GM18507 (cell line): ENCODE measurements around the gene TBC1D4.

ENCODE experiments used
- DNase-seq: peaks from one replicate; pipeline ENCODE4 v3.0.0; 2011; ENCODE audit warnings: low read depth; ENCODE audit not compliant: insufficient read length; ENCODE audit errors: extremely low spot score
- FAIRE-seq: peaks from 2 replicates; lab custom pipeline; 2011; peaks lifted over from hg19 to GRCh38; lab: Jason Lieb, UNC

TBC1D4 gene

DNA sequence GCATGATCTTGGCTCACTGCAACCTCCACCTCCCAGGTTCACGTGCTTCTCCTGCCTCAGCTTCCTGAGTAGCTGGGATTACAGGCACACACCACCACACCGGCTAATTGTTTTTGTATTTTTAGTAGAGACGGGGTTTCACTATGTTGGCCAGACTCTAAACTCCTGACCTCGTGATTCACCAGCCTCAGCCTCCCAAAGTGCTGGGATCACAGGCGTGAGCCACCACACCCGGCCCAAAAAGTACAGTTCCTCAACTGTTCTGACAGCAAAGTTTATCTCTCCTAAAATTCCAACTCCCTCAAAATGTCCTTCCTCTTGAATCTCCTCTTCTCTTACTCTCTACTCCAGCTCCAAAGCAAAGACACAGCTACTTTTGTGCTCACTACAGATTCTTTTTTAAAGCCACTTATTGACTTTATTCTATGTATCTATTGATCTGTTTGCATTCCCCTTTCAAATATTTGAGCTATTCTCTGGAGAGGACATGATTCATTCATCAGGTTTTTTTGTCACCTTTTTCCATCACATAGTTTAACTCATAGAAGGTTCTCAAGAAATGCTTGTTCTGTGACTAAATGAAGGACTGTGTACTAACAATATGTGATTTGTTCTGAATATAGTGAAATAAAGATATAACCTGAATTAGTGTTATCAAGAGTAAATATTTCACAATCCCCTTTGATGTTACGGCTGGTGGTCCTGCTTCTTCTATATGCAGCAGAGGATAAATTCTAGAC, 142.2 kb downstream of the TBC1D4 start:
- FAIRE-seq: no peak
- no peak for DNase-seq

DNA sequence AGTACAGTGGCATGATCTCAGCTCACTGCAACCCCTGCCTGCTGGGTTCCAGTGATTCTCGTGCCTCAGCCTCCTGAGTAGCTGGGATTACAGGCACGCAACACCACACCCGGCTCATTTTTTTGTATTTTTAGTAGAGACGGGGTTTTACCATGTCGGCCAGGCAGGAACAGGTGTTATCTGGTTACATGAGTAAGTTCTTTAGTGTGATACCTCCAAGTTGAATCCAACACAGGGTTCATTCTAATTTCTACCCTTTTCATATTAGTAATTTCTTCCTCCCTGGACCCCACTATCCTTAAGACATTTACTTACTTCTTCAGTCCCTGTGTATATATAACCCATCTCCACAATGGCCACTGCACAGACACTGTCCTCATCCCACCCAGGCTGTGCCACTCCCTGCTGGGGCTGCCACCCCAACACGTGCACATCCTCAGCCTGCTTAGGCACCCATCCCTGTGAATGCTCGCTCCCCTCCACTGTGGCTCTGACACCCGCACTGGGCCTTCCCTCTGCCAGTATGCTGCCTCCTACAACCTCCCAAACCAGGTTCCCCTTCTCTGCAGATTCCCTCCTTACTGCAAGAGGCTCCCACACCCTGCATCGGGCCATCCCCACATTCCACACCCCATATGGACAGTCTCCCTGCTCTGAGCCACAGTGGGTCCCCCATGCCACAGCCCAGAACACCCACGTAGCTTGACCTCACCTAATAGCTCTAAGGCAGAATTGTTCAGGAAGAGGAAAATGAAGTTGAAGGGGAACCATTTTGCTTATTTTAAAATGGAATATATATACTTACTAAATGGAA, 147.1 kb downstream of the TBC1D4 start:
- FAIRE-seq: no peak

DNA sequence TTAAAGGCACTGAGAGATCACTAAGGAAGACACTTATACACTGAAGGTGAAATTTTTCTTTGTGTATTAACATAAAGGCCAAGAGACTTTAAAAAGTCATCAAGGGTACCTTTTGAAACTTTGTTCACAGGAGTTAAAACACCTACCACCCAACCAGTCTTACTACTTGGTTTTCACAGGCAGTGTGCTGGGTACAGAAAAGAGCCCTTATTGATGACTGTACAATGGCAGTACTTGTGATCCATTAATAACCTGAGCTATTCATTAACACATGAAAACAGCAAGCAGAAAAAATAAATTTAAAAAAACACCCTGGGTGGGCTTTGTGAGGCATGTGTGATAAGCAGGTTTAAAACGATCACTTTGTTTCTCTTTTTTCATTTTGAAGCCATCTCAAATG, 148.9 kb downstream of the TBC1D4 start:
- FAIRE-seq (no peak), DNase-seq (no peak)

More for the DNA sequence above, 147.1 kb downstream of the TBC1D4 start:
- no peak for DNase-seq

DNA sequence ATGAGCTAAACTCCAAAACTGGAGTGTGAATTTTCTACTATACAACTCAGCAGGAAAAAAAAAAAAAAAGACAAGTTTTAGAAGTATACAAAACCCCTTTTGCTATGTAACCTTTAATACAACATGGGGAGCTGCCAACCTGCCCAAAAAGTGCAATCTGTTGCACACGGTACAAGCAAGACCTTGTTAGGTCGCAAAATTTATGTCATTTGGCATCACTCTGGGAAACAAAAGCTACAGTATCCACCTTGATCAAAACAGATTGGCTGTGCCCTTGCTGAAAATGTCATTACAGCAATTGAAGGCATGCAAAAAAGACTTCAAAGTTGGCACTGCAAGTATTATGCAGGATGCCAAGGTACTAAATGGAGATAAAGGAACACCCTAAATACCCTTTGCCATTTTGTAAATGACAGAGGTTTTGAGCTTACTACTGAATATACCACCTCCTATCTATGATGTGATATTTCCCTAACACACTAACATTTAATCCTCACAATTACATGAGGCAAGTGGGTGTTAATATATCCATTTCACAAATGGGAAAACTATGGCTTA, 150.1 kb downstream of the TBC1D4 start:
- DNase-seq (no peak), FAIRE-seq (no peak)

DNA sequence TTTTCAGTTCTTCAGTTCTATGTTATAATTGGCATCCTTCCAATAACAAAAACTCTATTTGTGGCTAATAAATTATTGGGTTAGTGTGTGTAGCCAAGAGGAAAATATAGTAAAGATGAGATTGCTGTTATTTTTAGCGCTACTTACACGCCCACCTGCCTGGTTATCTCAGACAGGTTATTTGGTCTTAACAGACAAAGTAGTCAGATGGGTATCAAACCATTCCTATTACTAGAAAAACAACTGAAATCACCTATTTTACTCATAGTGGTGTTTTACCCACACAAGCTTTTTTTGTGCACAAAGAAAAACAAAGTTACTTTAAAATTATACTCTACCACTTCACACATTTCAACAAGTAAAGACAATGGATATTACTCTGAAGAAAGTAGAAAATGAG, 151.2 kb downstream of the TBC1D4 start:
- DNase-seq (no peak), FAIRE-seq (no peak)

DNA sequence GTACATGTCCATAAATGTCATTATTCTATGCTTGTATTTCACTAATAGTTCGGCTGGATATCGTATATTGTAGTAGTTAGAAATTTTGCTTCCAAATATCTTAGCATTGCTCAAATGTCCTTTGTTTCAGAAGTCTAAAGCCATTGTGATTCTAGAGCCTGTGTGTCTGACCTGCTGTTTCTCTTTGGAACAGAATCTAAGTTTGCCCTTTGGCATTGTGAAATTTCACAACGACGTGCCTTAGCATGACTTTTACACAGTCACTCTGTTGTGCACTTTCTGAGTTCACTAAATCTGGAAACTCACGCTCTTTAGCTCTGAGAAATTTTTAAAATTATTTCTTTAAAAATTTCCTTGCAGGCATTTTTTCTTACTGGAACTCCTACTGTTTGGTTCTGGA, 152.2 kb downstream of the TBC1D4 start:
- DNase-seq: no peak

DNA sequence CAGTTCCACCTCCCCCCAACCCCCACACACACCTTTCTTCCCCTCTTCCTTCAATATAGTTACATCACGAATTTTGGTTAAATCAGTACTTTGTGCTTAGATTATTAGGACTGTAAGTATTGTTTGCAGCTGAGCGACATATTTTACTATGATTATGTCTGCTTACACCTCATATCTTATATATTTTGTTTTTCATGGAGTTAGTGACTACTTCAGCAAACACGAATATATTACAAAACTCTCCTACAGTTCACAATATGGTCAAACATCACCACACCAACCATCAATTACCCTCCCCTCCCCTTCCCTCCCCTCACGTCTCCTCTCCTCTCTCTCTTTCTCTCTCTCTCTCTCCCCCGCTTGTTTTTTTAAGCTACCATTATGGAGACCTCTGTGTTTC, 152.9 kb downstream of the TBC1D4 start:
- DNase-seq (no peak), FAIRE-seq (no peak)

More for the DNA sequence above, 152.2 kb downstream of the TBC1D4 start:
- no peak for FAIRE-seq

DNA sequence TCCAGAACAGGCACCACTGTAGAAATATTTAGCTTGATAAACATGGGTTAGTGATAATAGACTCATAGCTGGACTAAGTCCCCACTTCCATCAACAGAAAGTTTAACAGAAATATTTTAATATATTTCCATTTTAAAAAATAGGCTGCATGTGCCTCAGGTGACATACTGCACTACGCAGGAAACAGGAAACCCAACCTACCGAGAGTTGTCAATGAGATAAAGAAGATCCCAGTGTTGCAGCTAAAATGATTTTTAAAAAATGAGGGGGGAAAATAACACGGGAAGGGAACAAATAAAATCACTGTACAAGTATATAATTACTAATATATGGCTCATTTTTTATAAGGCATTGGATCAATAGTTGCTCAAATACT, 154.8 kb downstream of the TBC1D4 start:
- no peak for FAIRE-seq
- DNase-seq: no peak

DNA sequence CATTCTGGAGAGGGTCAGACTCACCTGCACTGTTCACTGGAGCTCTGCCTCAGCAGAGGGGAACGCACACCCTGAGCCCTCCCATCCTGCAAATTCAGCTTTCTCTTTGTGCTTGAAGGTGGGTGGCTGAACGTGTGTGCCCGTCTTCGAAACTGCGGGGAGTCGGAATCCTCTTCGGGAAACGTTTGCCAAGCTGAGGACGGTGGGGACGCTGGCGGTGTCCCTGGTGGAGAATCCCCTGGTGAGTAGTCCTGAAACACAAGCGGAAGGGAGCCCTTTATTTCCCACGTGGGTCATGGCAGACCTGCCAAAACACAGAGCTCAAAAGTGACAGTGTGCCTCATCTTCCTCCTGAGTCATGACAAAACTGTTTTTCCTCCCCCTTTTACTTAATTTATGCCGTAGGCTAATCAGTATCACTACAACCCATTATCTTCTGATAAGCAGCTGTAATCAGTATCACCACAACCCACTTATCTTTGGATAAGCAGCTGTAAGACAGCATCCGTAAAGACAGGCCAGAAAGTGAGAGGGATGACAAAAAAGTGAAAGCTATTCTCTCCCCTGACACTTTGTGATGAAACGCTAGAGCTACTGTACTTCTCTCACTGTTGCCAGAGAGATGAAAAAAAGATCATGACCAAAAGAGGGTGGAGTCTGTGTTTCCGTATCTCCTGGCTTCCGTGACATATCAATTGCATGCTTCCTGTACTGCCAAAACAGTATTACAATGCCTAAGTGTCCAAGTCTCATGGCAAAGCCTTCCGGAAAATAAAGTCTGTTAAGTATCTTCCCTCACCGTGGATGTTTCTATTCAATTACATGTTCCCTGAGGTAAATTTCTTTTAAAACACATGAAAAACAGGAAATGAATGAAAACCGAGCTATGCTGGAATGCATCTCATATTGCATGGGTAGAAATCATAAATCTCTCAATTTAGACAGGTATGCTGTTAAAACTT, 155.5 kb downstream of the TBC1D4 start:
- DNase-seq (peak; percentile 14), FAIRE-seq (peak; percentile 89)

DNA sequence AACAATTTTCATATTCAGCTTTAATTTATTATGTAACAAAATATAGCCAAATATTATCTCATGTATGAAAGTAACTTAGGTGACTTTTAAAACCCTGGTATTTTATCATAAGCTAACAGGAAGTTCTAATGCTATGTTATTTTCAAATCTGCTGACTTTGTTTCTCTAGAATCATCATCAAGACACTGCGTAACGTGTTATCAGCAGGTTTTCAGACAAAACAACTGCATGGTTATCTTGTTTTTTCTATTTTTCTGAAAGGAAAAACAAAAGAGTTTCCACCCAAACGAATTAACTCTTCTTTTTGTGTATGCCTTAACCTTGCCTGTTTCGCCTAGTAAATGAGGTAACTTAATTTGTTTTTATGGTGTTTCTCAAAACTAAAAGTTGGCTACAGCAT, 156.3 kb downstream of the TBC1D4 start:
- DNase-seq: no peak
- FAIRE-seq: no peak

DNA sequence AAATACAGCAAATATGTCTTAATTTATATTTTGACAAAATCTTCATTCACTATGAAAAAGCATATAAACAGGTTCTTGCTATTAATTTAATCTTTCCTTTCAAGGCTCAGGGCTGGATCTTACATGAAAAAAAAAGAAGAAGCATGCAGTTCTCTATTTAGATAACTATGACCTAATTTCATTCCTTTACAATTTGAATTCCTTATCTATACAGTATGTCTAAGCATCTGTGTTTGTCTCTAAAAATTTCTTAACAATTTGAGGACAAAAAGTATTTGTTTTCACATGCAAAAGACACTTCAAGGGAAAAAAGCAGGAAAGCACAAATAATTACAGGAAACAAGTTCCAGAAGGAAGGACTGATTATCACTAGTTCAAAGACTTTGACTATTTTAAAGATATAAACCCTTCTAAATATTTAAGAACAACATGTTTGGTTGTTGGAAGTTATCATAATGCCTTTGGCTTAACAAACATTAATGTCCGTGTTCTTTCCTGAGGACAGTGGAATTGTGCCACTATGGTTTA, 157.5 kb downstream of the TBC1D4 start:
- no peak for DNase-seq
- FAIRE-seq: peak; percentile 39

DNA sequence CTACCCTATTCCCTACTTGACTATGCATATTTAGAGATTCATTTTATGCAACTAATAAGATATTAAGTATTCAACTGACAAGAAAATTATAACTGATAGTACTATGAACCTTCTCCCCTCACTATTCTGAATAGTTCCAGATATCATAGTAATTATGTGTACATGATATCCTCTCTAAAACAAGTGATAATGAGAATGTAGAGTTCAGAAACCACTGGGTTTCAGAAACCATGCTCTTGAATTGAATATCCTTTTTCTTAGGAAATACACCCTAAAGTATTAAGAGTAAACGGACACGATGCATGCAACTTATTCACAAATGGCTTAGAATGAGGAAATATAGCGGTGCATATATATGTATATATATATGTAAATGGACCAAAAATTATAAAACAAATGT, 160.9 kb downstream of the TBC1D4 start:
- FAIRE-seq: no peak
- DNase-seq: no peak

DNA sequence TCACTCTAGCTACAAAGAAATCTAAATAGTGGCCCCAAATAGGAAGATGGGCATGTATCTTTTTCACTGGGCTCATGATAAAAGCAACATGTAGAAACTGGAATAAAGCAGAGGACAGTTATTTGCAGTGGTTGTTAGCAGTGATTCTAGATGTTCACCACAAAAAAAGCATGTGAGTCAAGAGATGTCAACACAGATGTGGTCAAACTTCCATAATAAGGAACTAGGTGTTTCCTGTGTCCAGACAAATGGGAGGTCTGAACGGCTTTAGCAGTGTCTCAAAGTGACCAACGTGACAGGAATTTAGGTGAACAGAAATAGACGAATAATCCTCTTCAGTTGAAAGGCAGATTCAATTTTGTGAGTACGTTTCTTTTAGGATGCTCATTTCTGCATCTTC, 162.7 kb downstream of the TBC1D4 start:
- DNase-seq: no peak
- no peak for FAIRE-seq

DNA sequence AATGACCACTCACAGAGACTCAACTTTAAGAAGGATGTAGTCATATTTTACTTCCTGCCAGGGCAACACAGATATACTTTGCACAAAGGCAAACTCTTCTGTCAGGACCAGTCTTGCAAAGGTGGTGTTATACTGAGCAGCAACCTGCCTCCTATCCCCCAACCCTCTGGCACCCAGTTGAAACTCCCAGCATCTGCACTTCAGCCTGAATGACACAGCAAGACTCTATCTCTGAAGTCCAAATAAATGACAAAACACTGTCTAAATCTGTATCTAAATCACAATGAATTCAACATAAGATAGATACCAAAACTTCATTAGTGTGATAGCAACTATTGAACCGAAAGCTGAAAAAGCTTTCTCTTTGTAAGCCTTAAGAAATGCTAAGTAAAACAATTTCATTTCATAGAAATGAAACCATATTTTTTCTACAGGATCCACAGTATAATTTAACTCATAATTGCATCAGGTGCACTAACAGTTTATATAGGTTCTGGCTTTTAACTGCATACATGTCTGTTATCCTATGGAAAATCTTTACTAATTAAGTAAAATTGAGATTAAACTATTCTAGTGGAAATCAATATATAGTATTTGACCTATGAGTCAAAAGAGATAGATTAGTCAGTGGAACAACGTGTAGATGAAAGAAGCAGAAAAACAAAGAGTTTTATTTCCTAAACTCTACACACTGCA, 163.7 kb downstream of the TBC1D4 start:
- DNase-seq (no peak), FAIRE-seq (peak; percentile 9)

DNA sequence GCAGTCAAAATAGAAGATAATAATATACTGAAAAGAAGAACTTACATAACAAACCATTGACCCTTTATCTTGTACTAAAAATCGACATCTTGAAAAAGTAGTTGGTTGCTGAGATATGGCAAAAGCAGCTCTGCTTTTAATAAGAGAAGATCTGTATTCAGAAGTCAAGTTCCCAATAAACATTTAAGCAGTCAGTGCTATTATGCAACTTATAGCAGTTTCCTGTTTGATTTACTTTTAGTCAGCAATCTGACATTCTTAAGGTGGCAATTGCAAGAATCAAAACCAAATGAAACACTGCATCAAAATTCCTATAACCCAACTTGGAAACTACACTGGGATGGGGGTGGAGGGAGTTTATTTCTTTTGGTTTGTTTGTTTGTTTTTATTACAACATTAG, 165.5 kb downstream of the TBC1D4 start:
- FAIRE-seq: no peak
- no peak for DNase-seq

DNA sequence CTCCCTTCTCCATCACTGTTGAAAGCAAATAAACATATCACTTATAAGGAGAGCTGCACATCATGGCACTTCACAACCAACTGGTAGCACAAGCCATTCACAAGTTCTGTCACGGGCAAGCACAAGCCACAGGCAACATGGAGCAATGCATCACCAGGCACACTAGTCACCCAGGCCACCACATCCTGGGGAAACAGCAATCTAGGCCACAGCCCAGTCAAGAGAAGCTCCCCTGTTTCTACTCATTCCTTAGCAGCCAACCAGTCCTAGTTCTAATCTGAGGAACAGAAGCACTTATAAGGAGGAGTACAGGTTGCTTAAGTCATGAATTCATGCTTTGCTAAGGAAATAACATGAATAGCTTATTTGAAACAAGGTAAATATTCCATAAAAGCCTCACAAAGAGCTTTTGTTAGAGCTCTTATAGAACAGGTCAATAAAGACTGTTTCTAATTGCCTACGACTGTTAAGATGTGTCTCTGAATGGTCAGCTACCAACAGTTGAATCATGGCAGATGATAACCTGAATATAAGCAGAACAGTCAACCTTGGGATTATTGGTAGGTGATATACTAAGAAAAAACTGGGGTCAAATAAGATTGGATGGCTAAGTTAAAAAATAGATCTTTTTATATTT, 169.0 kb downstream of the TBC1D4 start:
- FAIRE-seq (no peak), DNase-seq (no peak)

DNA sequence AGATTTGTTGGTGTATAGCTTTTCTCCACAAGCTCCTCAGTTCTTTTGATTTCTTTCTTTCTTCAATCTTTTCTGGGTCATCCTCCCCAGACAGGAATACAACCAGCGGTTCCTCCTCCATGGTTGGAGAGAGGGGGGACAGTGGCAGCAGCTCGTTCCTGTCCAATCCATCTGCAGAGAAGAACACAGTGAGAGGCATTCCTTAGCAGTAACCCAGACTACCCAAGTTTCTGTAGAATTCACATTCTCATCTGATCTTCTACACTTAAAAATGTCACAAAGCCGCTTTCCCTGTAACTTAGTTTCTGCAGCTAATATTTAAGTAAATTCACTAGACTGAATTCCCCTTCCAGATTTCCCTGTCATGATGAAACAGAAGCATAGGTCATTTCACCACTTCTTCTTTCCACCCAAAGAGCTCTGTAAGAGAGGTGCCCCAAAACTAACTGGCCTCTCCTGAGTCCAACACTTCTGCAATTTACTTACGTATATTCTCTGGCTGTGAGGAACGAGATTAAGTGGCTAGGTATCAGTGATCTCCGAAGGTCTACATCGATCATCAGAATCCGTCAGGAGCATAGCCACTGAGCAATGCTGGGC, 171.9 kb downstream of the TBC1D4 start:
- DNase-seq (no peak), FAIRE-seq (no peak)

DNA sequence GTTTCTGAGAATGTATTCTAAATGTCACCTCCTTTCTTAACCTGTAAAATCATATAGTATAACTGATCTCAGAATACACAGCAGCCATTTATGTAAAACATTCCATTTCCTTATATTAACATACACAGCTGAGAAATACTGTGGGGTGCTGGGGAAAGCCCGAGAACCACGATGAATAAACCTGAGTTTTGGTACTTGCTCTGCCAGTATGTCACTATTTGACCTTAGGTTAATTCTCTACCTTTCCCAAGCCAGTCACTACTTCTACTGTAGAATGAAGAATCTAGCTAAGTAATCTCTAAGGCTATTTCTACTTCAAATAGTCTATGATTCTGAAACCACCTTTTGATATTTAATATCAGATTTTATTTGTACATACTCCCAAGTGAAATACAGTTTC, 173.7 kb downstream of the TBC1D4 start:
- DNase-seq: no peak
- FAIRE-seq: no peak
